GM12892 (cell line): Measurements from ENCODE around the gene FHL2.

Source experiments
- POLR2A ChIP-seq: IDR thresholded peaks from 2 replicates; pipeline ENCODE4 v1.6.1; 2011; ENCODE audit warnings: low read depth, low read length, control low read depth
- POLR2AphosphoS5 ChIP-seq: IDR thresholded peaks from 2 replicates; pipeline ENCODE4 v1.6.1; 2011; ENCODE audit warnings: low read depth, low read length, control low read depth

DNA sequence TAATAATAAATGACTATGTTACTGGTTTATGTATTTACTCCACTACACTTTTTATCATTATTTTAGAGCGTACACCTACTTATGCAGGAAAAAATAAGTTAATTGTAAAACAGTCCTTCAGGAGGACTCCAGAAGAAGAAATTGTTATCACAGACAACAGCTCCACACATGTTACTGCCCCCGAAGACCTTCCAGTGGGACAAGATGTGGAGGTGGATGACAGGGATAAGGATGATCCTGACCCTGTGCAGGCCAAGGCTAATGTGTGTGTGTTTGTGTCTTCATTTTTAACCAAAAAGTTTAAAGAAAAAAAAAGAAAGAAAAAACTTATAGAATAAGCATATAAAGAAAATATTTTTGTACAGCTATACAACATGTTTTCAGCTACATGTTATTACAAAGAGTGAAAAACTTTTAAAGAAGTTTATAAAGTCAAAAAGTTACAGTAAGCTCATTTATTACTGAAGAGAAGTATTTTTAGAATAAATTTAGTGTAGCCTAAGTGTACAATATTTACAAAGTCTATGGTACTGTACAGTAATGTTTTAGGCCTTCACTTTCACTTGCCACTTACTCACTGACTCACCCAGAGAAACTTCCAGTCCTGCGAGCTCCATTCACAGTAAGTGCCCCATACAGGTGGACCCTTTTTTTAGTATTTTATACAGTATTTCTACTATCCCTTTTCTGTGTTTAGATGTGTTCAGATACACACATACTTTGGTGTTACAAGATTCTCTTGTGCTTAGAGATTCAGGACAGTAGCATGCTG, 76.8 kb downstream of the FHL2 start:
- TF ChIP-seq POLR2AphosphoS5 (no peak), POLR2A (no peak)
